H1 (cell line): Measurements from ENCODE around the gene PPP1R14B. TPM values are rescaled to one million over a fixed set of nuclear protein-coding genes. Genes with fewer than 3 reads are reported as not detected.

Experiments used
- ASH2L ChIP-seq: fragments of 200-600, 300-600 bp; sonication (generic); IDR thresholded peaks from one replicate; pipeline ENCODE4 v1.7.1; 2017; ENCODE audit warnings: low read length
- CHD2 ChIP-seq: IDR thresholded peaks from 2 replicates; pipeline ENCODE4 v1.6.1; 2012; ENCODE audit warnings: low read length, improper control_type of control experiment
- CREB1 ChIP-seq: IDR thresholded peaks from 2 replicates; pipeline ENCODE4 v1.6.1; 2012; ENCODE audit warnings: inconsistent platforms
- SIN3A ChIP-seq, 2 experiments: IDR thresholded peaks in 1 of 2; conservative IDR thresholded peaks in 1 of 2; 2 replicates each; pipeline ENCODE4 v1.6.1; 2011 to 2012; ENCODE audit warnings: low read length in 2 of 2, improper control_type of control experiment in 1 of 2, low read depth in 1 of 2, mild to moderate bottlenecking in 1 of 2
- SIRT6 ChIP-seq: IDR thresholded peaks from one replicate; pipeline ENCODE4 v1.7.1; 2012; ENCODE audit warnings: low read length, inconsistent platforms
- SP2 ChIP-seq: IDR thresholded peaks from 2 replicates; pipeline ENCODE4 v1.6.1; 2012; ENCODE audit warnings: mild to moderate bottlenecking, low read length, inconsistent platforms
- SP4 ChIP-seq: IDR thresholded peaks from 2 replicates; pipeline ENCODE4 v1.6.1; 2012; ENCODE audit warnings: low read length, inconsistent platforms
- TBP ChIP-seq: IDR thresholded peaks from 2 replicates; pipeline ENCODE4 v1.6.1; 2011; ENCODE audit warnings: low read depth, low read length, improper control_type of control experiment
- TCF12 ChIP-seq: IDR thresholded peaks from 2 replicates; pipeline ENCODE4 v1.6.1; 2011; ENCODE audit warnings: low read depth, mild to moderate bottlenecking, low read length
- polyA plus RNA-seq, 7 experiments: library from polyadenylated mRNA; depleted of rRNA in 3 of 7; stranded (reverse) in 5 of 7; unstranded in 2 of 7; fragments of >200 nt in 5 of 7; fragments of 200-250 nt in 2 of 7; gene quantifications; 1 replicate in 5 of 7; 2 replicates in 1 of 7; 4 replicates in 1 of 7; pipeline versions ENCODE4 v1.2.1 to v1.2.3, GENCODE V29; 2011 to 2013; ENCODE audit warnings: missing spikeins in 2 of 7, mixed read lengths in 2 of 7
- total RNA-seq: library from RNA; stranded (reverse); fragmentation: NEBNext Ultra II Directional; extraction: Animal tissue kit (Norgen Biotek cat#: 25700); gene quantifications from 2 replicates; pipeline ENCODE4 v1.2.1, GENCODE V29; 2021
- TF ChIP-seq, protein P1 (sequence below): fragments of 300-600 bp; sonication (generic); IDR thresholded peaks from 2 replicates; pipeline ENCODE4 v1.7.1; 2012; ENCODE audit warnings: low read length, moderate library complexity, mild to moderate bottlenecking, inconsistent platforms; ENCODE audit not compliant: insufficient replicate concordance
- TF ChIP-seq, protein P2 (sequence below): IDR thresholded peaks from 2 replicates; pipeline ENCODE4 v1.6.1; 2012; ENCODE audit warnings: inconsistent platforms

The PPP1R14B gene
- total and polyA plus RNA-seq, 2 of the 8 experiments (the other 6 are each of a cell fraction or from before 2014, with no cell fraction given): 265 to 419 TPM

DNA sequence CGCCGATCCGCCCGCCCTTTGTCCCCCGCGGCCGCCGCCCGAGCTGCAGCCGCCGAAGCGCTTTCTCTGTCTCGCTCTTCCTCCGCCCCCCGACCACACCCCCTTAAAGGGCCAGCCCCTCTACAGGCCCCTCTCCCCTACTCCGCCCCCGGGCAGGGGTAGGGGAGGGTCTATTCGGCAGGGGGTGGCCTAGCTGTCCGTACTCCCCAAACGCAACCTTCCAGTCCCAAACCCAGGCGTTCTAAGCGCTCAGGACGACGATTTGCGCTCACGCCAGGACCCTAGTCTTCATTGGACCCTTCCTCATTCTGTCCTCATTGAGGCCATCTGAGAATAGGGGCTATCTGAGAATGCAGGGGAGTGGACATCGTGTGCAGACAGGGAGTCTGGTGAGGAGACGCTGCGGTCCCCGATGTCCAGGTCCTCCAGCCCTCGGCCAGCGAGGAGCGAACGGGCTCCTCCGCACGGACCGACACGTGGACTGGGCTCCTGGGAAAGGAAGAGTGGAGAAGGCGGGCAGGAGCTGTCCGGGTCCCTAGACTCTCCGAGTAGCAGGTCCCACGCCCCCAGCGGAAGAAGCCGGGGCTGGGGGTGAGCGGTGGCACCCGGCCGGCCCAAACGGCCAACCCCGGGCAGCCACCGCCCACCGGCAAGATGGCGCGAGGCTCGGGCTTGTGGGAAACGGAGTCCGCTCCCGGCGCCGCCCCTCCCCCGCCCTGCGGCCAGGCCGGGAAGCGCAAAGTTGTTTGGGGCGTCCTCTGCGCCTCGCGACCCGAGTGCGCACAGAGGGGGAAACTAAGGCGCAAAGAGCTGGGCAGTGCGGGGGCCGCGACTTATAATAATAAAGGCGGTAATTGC lies at the start of gene PPP1R14B (continued):
- TF ChIP-seq, protein P1, sequence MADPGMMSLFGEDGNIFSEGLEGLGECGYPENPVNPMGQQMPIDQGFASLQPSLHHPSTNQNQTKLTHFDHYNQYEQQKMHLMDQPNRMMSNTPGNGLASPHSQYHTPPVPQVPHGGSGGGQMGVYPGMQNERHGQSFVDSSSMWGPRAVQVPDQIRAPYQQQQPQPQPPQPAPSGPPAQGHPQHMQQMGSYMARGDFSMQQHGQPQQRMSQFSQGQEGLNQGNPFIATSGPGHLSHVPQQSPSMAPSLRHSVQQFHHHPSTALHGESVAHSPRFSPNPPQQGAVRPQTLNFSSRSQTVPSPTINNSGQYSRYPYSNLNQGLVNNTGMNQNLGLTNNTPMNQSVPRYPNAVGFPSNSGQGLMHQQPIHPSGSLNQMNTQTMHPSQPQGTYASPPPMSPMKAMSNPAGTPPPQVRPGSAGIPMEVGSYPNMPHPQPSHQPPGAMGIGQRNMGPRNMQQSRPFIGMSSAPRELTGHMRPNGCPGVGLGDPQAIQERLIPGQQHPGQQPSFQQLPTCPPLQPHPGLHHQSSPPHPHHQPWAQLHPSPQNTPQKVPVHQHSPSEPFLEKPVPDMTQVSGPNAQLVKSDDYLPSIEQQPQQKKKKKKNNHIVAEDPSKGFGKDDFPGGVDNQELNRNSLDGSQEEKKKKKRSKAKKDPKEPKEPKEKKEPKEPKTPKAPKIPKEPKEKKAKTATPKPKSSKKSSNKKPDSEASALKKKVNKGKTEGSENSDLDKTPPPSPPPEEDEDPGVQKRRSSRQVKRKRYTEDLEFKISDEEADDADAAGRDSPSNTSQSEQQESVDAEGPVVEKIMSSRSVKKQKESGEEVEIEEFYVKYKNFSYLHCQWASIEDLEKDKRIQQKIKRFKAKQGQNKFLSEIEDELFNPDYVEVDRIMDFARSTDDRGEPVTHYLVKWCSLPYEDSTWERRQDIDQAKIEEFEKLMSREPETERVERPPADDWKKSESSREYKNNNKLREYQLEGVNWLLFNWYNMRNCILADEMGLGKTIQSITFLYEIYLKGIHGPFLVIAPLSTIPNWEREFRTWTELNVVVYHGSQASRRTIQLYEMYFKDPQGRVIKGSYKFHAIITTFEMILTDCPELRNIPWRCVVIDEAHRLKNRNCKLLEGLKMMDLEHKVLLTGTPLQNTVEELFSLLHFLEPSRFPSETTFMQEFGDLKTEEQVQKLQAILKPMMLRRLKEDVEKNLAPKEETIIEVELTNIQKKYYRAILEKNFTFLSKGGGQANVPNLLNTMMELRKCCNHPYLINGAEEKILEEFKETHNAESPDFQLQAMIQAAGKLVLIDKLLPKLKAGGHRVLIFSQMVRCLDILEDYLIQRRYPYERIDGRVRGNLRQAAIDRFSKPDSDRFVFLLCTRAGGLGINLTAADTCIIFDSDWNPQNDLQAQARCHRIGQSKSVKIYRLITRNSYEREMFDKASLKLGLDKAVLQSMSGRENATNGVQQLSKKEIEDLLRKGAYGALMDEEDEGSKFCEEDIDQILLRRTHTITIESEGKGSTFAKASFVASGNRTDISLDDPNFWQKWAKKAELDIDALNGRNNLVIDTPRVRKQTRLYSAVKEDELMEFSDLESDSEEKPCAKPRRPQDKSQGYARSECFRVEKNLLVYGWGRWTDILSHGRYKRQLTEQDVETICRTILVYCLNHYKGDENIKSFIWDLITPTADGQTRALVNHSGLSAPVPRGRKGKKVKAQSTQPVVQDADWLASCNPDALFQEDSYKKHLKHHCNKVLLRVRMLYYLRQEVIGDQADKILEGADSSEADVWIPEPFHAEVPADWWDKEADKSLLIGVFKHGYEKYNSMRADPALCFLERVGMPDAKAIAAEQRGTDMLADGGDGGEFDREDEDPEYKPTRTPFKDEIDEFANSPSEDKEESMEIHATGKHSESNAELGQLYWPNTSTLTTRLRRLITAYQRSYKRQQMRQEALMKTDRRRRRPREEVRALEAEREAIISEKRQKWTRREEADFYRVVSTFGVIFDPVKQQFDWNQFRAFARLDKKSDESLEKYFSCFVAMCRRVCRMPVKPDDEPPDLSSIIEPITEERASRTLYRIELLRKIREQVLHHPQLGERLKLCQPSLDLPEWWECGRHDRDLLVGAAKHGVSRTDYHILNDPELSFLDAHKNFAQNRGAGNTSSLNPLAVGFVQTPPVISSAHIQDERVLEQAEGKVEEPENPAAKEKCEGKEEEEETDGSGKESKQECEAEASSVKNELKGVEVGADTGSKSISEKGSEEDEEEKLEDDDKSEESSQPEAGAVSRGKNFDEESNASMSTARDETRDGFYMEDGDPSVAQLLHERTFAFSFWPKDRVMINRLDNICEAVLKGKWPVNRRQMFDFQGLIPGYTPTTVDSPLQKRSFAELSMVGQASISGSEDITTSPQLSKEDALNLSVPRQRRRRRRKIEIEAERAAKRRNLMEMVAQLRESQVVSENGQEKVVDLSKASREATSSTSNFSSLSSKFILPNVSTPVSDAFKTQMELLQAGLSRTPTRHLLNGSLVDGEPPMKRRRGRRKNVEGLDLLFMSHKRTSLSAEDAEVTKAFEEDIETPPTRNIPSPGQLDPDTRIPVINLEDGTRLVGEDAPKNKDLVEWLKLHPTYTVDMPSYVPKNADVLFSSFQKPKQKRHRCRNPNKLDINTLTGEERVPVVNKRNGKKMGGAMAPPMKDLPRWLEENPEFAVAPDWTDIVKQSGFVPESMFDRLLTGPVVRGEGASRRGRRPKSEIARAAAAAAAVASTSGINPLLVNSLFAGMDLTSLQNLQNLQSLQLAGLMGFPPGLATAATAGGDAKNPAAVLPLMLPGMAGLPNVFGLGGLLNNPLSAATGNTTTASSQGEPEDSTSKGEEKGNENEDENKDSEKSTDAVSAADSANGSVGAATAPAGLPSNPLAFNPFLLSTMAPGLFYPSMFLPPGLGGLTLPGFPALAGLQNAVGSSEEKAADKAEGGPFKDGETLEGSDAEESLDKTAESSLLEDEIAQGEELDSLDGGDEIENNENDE: no peak
- TF ChIP-seq, protein P2, sequence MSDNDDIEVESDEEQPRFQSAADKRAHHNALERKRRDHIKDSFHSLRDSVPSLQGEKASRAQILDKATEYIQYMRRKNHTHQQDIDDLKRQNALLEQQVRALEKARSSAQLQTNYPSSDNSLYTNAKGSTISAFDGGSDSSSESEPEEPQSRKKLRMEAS: peak; percentile 75
- no peak for TF ChIP-seq CHD2
- no peak for TF ChIP-seq TCF12
- TF ChIP-seq TBP: no peak
- no peak; the same call in 1 of the 2 replicates for TF ChIP-seq CREB1
- 0 out of 2 replicates have a peak, but pooled peaks have one; percentile 4 for TF ChIP-seq SP2
- TF ChIP-seq SP4: no peak
- no peak for TF ChIP-seq SIRT6
- TF ChIP-seq ASH2L: peak; percentile 77
- peak in 1 of 2 experiments; percentile 92; a peak in 2 of 4 replicates for TF ChIP-seq SIN3A (conservative IDR thresholded peaks at IDR 0.05 in 1 of 2, IDR thresholded peaks at IDR 0.05 in 1 of 2; ENCODE audit: low read depth in 1 of 2, low read length in 2 of 2)
